MCF 10A (cell line): Measurements from ENCODE around the gene DGKD. TPM values are rescaled to one million over a fixed set of nuclear protein-coding genes. Genes with fewer than 3 reads are reported as not detected.

Experiments
- BruUV-seq: library from RNA; stranded (reverse); fragments of 400-500 nt; replicated peaks from 2 replicates; lab custom pipeline; 2021; lab: Mats Ljungman, UMichigan
- CTCF ChIA-PET: fragments of 300-600 bp; sonication (Branson Sonifier 250); formaldehyde crosslinking; extraction: SDS; loops from one replicate; lab custom pipeline; 2021; ENCODE audit warnings: antibody characterized with exemption, inconsistent platforms; lab: Yijun Ruan, JAX
- POLR2A ChIA-PET: fragments of 300-600, 350-650 bp; sonication (Branson Sonifier 250); formaldehyde crosslinking; extraction: SDS; loops from one replicate; lab custom pipeline; 2020; ENCODE audit warnings: antibody characterized with exemption, inconsistent platforms; lab: Yijun Ruan, JAX
- DNase-seq: peaks from one replicate; pipeline ENCODE4 v3.0.0-alpha.2; 2018; ENCODE audit not compliant: unreplicated experiment
- H3K27ac Mint-ChIP-seq: one replicate; pipeline ENCODE4 v1.8.0; 2022; ENCODE audit warnings: mild to moderate bottlenecking, low read depth, mixed read lengths; ENCODE audit not compliant: unreplicated experiment
- H3K27me3 Mint-ChIP-seq: one replicate; pipeline ENCODE4 v1.8.0; 2022; ENCODE audit warnings: mixed read lengths; ENCODE audit not compliant: insufficient read depth, unreplicated experiment
- H3K36me3 Mint-ChIP-seq: one replicate; pipeline ENCODE4 v1.8.0; 2022; ENCODE audit warnings: mild to moderate bottlenecking, moderate library complexity, mixed read lengths; ENCODE audit not compliant: insufficient read depth, unreplicated experiment
- H3K4me1 Mint-ChIP-seq: one replicate; pipeline ENCODE4 v1.8.0; 2022; ENCODE audit warnings: mixed read lengths; ENCODE audit not compliant: insufficient read depth, unreplicated experiment
- H3K4me3 Mint-ChIP-seq: one replicate; pipeline ENCODE4 v1.8.0; 2022; ENCODE audit warnings: mild to moderate bottlenecking, moderate library complexity, mixed read lengths; ENCODE audit not compliant: unreplicated experiment
- H3K9me3 Mint-ChIP-seq: one replicate; pipeline ENCODE4 v1.8.0; 2022; ENCODE audit warnings: mixed read lengths; ENCODE audit not compliant: unreplicated experiment
- intact Hi-C: fragments of 100-400 bp; cut with micrococcal nuclease; formaldehyde crosslinking; loops from 2 replicates; pipeline ENCODE4 v1.14.1; 2022
- total RNA-seq: library from RNA; stranded (reverse); gene quantifications from 2 replicates; pipeline ENCODE4 v1.2.3, GENCODE V29; 2022
- TF ChIP-seq, protein P1 (sequence below): fragments of 200-600 bp; IDR thresholded peaks from one replicate; pipeline ENCODE4 v1.8.0; 2022; ENCODE audit warnings: antibody characterized with exemption, mild to moderate bottlenecking; ENCODE audit not compliant: unreplicated experiment

Gene DGKD
- total RNA-seq, 1 experiment from 2014 or later: 59.1 TPM

GRCh38 chr2:233342301-233342700, 12.0 kb upstream of the DGKD start:
- no peak for DNase-seq
- Mint-ChIP-seq H3K36me3 (no peaks in the 10 kb centered on the region), H3K27ac (no peak overlapping the region), H3K4me1 (no peaks in the 10 kb centered on the region), H3K27me3 (no peaks in the 10 kb centered on the region), H3K9me3 (no peaks in the 10 kb centered on the region), H3K4me3 (no peak overlapping the region)
- BruUV-seq: no TSS peak
- intact Hi-C loops: no loop called here
- ChIA-PET CTCF (interaction anchor here (1.0 to 1.2 kb wide), 2 partner anchors 9 to 87 kb away, joined by 3 to 5 read pairs; no protein-coding TSS in a partner anchor), POLR2A (no interaction called here)
- TF ChIP-seq, protein P1, sequence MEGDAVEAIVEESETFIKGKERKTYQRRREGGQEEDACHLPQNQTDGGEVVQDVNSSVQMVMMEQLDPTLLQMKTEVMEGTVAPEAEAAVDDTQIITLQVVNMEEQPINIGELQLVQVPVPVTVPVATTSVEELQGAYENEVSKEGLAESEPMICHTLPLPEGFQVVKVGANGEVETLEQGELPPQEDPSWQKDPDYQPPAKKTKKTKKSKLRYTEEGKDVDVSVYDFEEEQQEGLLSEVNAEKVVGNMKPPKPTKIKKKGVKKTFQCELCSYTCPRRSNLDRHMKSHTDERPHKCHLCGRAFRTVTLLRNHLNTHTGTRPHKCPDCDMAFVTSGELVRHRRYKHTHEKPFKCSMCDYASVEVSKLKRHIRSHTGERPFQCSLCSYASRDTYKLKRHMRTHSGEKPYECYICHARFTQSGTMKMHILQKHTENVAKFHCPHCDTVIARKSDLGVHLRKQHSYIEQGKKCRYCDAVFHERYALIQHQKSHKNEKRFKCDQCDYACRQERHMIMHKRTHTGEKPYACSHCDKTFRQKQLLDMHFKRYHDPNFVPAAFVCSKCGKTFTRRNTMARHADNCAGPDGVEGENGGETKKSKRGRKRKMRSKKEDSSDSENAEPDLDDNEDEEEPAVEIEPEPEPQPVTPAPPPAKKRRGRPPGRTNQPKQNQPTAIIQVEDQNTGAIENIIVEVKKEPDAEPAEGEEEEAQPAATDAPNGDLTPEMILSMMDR: no peak

DNA sequence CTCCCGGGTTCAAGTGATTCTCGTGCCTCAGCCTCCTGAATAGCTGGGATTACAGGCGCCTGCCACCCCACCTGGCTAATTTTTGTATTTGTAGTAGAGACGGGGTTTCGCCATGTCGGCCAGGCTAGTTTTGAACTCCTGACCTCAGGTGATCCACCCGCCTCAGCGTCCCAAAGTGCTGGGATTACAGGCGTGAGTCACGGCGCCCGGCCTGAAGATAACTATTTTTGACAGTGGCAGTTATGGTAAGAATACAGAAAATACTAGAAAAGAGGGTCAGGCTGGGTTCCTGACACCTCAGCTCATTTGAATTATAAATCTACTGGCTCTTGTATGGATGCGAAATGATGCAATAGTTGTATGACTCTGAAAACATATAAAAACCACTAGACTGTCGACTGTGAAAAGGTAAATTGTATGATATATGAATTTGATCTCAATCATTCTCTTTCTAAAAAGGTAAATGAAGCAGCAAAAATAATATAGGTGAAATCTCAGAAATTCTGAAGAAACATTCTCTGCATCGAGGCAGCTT, 11.1 kb upstream of the DGKD start:
- intact Hi-C loops: no loop called here
- no peak for DNase-seq
- ChIA-PET POLR2A (no interaction called here), CTCF (no interaction called here)
- TF ChIP-seq, protein P1: no peak
- H3K27ac Mint-ChIP-seq: no peak overlapping the region
- no peaks in the 10 kb centered on the region for H3K27me3 Mint-ChIP-seq
- no peaks in the 10 kb centered on the region for H3K4me1 Mint-ChIP-seq
- no peaks in the 10 kb centered on the region for H3K36me3 Mint-ChIP-seq
- no peak overlapping the region for H3K4me3 Mint-ChIP-seq
- no TSS peak for BruUV-seq
- no peaks in the 10 kb centered on the region for H3K9me3 Mint-ChIP-seq

- H3K4me1 Mint-ChIP-seq: peaks cover 19% of the 10 kb centered on the region
- DNase-seq: no peak
- BruUV-seq: no TSS peak
- intact Hi-C loops: no loop called here
- TF ChIP-seq, protein P1: no peak
- ChIA-PET POLR2A (no interaction called here), CTCF (interaction anchor here (0.6 kb wide), 1 partner anchor 31 kb away, joined by 5 read pairs; no protein-coding TSS in a partner anchor)
- H3K36me3 Mint-ChIP-seq: no peaks in the 10 kb centered on the region
- no peaks in the 10 kb centered on the region for H3K27me3 Mint-ChIP-seq
- no peak overlapping the region for H3K4me3 Mint-ChIP-seq
- no peaks in the 10 kb centered on the region for H3K9me3 Mint-ChIP-seq
- no peak overlapping the region for H3K27ac Mint-ChIP-seq
These were observed 7.9 kb upstream of the DGKD start for GRCh38 chr2:233346376-233346775.

DNA sequence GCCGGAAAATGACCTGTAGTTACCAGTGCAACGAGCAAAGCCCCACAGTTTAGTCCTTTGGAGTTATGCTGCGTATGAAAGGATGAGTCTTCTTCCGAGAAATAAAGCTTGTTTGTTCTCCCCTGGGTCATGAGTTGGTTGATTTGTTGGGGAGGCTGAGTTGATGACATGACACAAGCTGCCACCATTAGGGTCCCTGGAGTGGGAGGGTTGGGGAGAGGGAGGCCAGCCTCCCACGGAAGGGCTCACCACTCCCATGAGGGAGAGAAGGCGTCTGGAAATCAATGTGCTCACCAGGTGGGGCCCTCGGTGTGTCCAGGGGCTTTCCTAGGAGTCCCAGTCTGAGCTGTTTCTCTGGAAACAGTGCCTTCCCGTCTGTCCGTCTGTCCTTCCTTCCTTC, 7.4 kb upstream of the DGKD start:
- no TSS peak for BruUV-seq
- TF ChIP-seq, protein P1: no peak
- Mint-ChIP-seq H3K4me1 (peaks cover 25% of the 10 kb centered on the region), H3K27me3 (no peaks in the 10 kb centered on the region), H3K27ac (no peak overlapping the region), H3K36me3 (no peaks in the 10 kb centered on the region), H3K9me3 (no peaks in the 10 kb centered on the region), H3K4me3 (no peak overlapping the region)
- CTCF ChIA-PET: interaction anchor here (0.6 kb wide), 3 partner anchors 32 to 194 kb away, joined by 3 to 5 read pairs (median 4); partner anchors contain the start of gene ATG16L1
- intact Hi-C loops: no loop called here
- no peak for DNase-seq
- POLR2A ChIA-PET: interaction anchor here (1.1 kb wide), 1 partner anchor 16 kb away, joined by 3 read pairs; no protein-coding TSS in a partner anchor
